SK-N-SH treated with all-trans-retinoic acid at 6 μM for 48 hours (cell line): Measurements from ENCODE around the gene ENDOV.

Experiments
- ARNTL ChIP-seq: fragments of 450-650 bp; formaldehyde crosslinking; IDR thresholded peaks from 2 replicates; pipeline ENCODE4 v1.5.0; 2020; ENCODE audit warnings: low read depth, mild to moderate bottlenecking, moderate library complexity, borderline replicate concordance
- CSDC2 ChIP-seq: fragments of 250-450 bp; sonication (Bioruptor Pico); IDR thresholded peaks from 2 replicates; pipeline ENCODE4 v1.5.0; 2020; ENCODE audit warnings: mild to moderate bottlenecking, moderate library complexity
- GLIS3 ChIP-seq: fragments of 250-450 bp; sonication (Bioruptor Pico); IDR thresholded peaks from 2 replicates; pipeline ENCODE4 v1.5.0; 2020; ENCODE audit warnings: mild to moderate bottlenecking, moderate library complexity
- OSR1 ChIP-seq: fragments of 250-450 bp; sonication (Bioruptor Pico); IDR thresholded peaks from 2 replicates; pipeline ENCODE4 v1.8.0; 2022; ENCODE audit warnings: moderate library complexity, mild to moderate bottlenecking, inconsistent platforms
- PATZ1 ChIP-seq: fragments of 250-450 bp; sonication (Bioruptor Pico); IDR thresholded peaks from 2 replicates; pipeline ENCODE4 v1.8.0; 2020; ENCODE audit warnings: mild to moderate bottlenecking, moderate library complexity, borderline replicate concordance
- POU6F1 ChIP-seq: fragments of 250-450 bp; sonication (Bioruptor Pico); IDR thresholded peaks from 2 replicates; pipeline ENCODE4 v1.8.0; 2021; ENCODE audit warnings: low read depth, mild to moderate bottlenecking, moderate library complexity, borderline replicate concordance
- PPARA ChIP-seq: fragments of 250-450 bp; sonication (Bioruptor Pico); IDR thresholded peaks from 2 replicates; pipeline ENCODE4 v1.5.0; 2020; ENCODE audit warnings: mild to moderate bottlenecking, borderline replicate concordance
- ZFP3 ChIP-seq: fragments of 250-450 bp; sonication (Bioruptor Pico); IDR thresholded peaks from 2 replicates; pipeline ENCODE4 v1.5.0; 2020; ENCODE audit warnings: mild to moderate bottlenecking, moderate library complexity
- ZNF565 ChIP-seq: fragments of 450-650 bp; formaldehyde crosslinking; conservative IDR thresholded peaks from 2 replicates; pipeline ENCODE4 v1.5.0; 2020; ENCODE audit warnings: low read depth, mild to moderate bottlenecking, moderate library complexity
- ZNF8 ChIP-seq: fragments of 450-650 bp; formaldehyde crosslinking; IDR thresholded peaks from 2 replicates; pipeline ENCODE4 v1.5.0; 2020; ENCODE audit warnings: mild to moderate bottlenecking, moderate library complexity
- TF ChIP-seq, protein P1 (sequence below): fragments of 250-450 bp; sonication (Bioruptor Pico); IDR thresholded peaks from 2 replicates; pipeline ENCODE4 v1.5.1; 2021; ENCODE audit warnings: mild to moderate bottlenecking, moderate library complexity
- TF ChIP-seq, protein P2 (sequence below): fragments of 250-450 bp; sonication (Bioruptor Pico); IDR thresholded peaks from 2 replicates; pipeline ENCODE4 v1.5.1; 2020; ENCODE audit warnings: low read depth, mild to moderate bottlenecking, moderate library complexity
- TF ChIP-seq, protein P3 (sequence below): fragments of 250-450 bp; sonication (Bioruptor Pico); IDR thresholded peaks from 2 replicates; pipeline ENCODE4 v1.5.0; 2020; ENCODE audit warnings: mild to moderate bottlenecking, moderate library complexity

DNA sequence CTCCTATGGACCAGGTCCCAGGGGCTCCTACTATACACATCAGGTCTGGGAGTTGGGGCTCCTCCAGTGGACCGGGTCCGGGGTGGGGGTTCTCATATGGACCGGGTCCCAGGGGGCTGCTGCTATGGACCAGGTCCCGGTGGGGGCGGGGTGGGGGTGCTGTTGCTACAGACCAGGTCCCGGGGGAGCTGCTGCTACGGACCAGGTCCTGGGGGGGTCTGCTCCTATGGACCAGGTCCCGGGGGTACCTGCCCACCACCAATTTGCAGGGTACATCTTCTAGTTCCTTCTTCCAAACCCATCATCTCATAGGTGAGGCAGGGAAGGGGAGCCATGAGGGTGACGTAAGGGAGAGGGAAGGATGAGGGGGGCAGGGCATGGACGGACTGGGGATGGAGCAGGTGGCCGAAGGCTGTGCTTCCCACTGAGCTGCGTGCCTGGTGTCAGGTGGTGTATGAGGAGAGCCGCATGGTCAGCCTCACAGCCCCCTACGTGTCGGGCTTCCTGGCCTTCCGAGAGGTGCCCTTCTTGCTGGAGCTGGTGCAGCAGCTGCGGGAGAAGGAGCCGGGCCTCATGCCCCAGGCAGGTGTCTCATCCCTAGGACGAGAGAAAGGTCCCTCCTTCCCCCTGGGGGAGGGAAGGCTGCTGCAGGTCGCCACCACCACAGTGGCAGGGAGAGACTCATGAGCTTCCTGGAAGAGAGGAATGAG, 6.6 kb downstream of the ENDOV start:
- TF ChIP-seq GLIS3: no peak
- TF ChIP-seq, protein P1, sequence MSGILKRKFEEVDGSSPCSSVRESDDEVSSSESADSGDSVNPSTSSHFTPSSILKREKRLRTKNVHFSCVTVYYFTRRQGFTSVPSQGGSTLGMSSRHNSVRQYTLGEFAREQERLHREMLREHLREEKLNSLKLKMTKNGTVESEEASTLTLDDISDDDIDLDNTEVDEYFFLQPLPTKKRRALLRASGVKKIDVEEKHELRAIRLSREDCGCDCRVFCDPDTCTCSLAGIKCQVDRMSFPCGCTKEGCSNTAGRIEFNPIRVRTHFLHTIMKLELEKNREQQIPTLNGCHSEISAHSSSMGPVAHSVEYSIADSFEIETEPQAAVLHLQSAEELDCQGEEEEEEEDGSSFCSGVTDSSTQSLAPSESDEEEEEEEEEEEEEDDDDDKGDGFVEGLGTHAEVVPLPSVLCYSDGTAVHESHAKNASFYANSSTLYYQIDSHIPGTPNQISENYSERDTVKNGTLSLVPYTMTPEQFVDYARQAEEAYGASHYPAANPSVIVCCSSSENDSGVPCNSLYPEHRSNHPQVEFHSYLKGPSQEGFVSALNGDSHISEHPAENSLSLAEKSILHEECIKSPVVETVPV (CRISPR knock-in tag): no peak
- TF ChIP-seq, protein P2, sequence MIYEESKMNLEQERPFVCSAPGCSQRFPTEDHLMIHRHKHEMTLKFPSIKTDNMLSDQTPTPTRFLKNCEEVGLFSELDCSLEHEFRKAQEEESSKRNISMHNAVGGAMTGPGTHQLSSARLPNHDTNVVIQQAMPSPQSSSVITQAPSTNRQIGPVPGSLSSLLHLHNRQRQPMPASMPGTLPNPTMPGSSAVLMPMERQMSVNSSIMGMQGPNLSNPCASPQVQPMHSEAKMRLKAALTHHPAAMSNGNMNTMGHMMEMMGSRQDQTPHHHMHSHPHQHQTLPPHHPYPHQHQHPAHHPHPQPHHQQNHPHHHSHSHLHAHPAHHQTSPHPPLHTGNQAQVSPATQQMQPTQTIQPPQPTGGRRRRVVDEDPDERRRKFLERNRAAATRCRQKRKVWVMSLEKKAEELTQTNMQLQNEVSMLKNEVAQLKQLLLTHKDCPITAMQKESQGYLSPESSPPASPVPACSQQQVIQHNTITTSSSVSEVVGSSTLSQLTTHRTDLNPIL: no peak
- no peak for TF ChIP-seq ARNTL (CRISPR knock-in tag)
- no peak for TF ChIP-seq POU6F1 (CRISPR knock-in tag)
- no peak for TF ChIP-seq ZNF565 (CRISPR knock-in tag)
- no peak for TF ChIP-seq OSR1
- no peak for TF ChIP-seq CSDC2
- TF ChIP-seq, protein P3, sequence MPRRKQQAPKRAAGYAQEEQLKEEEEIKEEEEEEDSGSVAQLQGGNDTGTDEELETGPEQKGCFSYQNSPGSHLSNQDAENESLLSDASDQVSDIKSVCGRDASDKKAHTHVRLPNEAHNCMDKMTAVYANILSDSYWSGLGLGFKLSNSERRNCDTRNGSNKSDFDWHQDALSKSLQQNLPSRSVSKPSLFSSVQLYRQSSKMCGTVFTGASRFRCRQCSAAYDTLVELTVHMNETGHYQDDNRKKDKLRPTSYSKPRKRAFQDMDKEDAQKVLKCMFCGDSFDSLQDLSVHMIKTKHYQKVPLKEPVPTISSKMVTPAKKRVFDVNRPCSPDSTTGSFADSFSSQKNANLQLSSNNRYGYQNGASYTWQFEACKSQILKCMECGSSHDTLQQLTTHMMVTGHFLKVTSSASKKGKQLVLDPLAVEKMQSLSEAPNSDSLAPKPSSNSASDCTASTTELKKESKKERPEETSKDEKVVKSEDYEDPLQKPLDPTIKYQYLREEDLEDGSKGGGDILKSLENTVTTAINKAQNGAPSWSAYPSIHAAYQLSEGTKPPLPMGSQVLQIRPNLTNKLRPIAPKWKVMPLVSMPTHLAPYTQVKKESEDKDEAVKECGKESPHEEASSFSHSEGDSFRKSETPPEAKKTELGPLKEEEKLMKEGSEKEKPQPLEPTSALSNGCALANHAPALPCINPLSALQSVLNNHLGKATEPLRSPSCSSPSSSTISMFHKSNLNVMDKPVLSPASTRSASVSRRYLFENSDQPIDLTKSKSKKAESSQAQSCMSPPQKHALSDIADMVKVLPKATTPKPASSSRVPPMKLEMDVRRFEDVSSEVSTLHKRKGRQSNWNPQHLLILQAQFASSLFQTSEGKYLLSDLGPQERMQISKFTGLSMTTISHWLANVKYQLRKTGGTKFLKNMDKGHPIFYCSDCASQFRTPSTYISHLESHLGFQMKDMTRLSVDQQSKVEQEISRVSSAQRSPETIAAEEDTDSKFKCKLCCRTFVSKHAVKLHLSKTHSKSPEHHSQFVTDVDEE (CRISPR knock-in tag): no peak
- TF ChIP-seq ZFP3: no peak
- no peak for TF ChIP-seq PPARA (CRISPR knock-in tag)
- TF ChIP-seq PATZ1 (CRISPR knock-in tag): no peak
- no peak for TF ChIP-seq ZNF8 (CRISPR knock-in tag)
